Keratinocyte (primary cell): Measurements from ENCODE around the gene GPRC5B. TPM values are rescaled to one million over a fixed set of nuclear protein-coding genes. Genes with fewer than 3 reads are reported as not detected.

Source experiments
- DNase-seq: peaks from one replicate; pipeline ENCODE4 v3.0.0-alpha.2; 2011; ENCODE audit warnings: low read depth, missing footprints, low spot score
- FAIRE-seq: peaks from 2 replicates; lab custom pipeline; 2011; peaks lifted over from hg19 to GRCh38; lab: Jason Lieb, UNC
- H2AFZ ChIP-seq: 2 replicates; pipeline ENCODE4 v1.6.0; 2012; ENCODE audit warnings: low read length, control low read depth, inconsistent platforms; ENCODE audit not compliant: control insufficient read depth
- H3K27ac ChIP-seq: 2 replicates; pipeline ENCODE4 v1.5.1; 2011; ENCODE audit warnings: low read length; ENCODE audit not compliant: control insufficient read depth, insufficient read depth
- H3K27me3 ChIP-seq: 3 replicates; pipeline ENCODE4 v1.6.0; 2011; ENCODE audit warnings: low read length; ENCODE audit not compliant: control insufficient read depth, insufficient read depth; ENCODE audit errors: extremely low read depth
- H3K36me3 ChIP-seq, 2 experiments: 2 replicates in 1 of 2; 3 replicates in 1 of 2; pipeline ENCODE4 v1.5.1; 2011; ENCODE audit warnings: low read length in 2 of 2, mild to moderate bottlenecking in 1 of 2; ENCODE audit not compliant: control insufficient read depth in 2 of 2, insufficient read depth in 2 of 2; ENCODE audit errors: extremely low read depth in 1 of 2
- H3K4me1 ChIP-seq: 3 replicates; pipeline ENCODE4 v1.5.1; 2011; ENCODE audit warnings: low read length; ENCODE audit not compliant: control insufficient read depth, insufficient read depth; ENCODE audit errors: extremely low read depth
- H3K4me2 ChIP-seq: 3 replicates; pipeline ENCODE4 v1.6.0; 2011; ENCODE audit warnings: low read depth, low read length; ENCODE audit not compliant: control insufficient read depth, insufficient read depth; ENCODE audit errors: extremely low read depth
- H3K4me3 ChIP-seq, 3 experiments: fragments of 200-600 bp in 1 of 3; sonication (generic) in 1 of 3; 2 replicates in 2 of 3; 3 replicates in 1 of 3; pipeline ENCODE4 v1.5.1; 2011 to 2016; ENCODE audit warnings: low read length in 3 of 3, mild to moderate bottlenecking in 3 of 3, control low read depth in 2 of 3, inconsistent platforms in 1 of 3, low read depth in 1 of 3, mixed read lengths in 1 of 3, mixed run types in 1 of 3, moderate library complexity in 1 of 3; ENCODE audit not compliant: control insufficient read depth in 2 of 3, insufficient read depth in 2 of 3; ENCODE audit errors: extremely low read depth in 1 of 3
- H3K79me2 ChIP-seq: 2 replicates; pipeline ENCODE4 v1.6.0; 2012; ENCODE audit warnings: low read length; ENCODE audit not compliant: control insufficient read depth, insufficient read depth
- H3K9ac ChIP-seq: 3 replicates; pipeline ENCODE4 v1.6.0; 2011; ENCODE audit warnings: low read length; ENCODE audit not compliant: control insufficient read depth, insufficient read depth; ENCODE audit errors: extremely low read depth
- H3K9me1 ChIP-seq: 3 replicates; pipeline ENCODE4 v1.6.0; 2011; ENCODE audit warnings: low read length; ENCODE audit not compliant: control insufficient read depth, insufficient read depth; ENCODE audit errors: extremely low read depth
- H3K9me3 ChIP-seq: 2 replicates; pipeline ENCODE4 v1.5.1; 2012; ENCODE audit warnings: low read depth, low read length; ENCODE audit not compliant: control insufficient read depth
- H4K20me1 ChIP-seq: 3 replicates; pipeline ENCODE4 v1.6.0; 2011; ENCODE audit warnings: low read length; ENCODE audit not compliant: control insufficient read depth, insufficient read depth; ENCODE audit errors: extremely low read depth
- CTCF ChIP-seq, 3 experiments: IDR thresholded peaks in 1 of 3; conservative IDR thresholded peaks in 1 of 3; optimal IDR thresholded peaks in 1 of 3; 2 replicates in 2 of 3; 3 replicates in 1 of 3; pipeline versions ENCODE3 to v1.5.1; 2011; ENCODE audit warnings: low read length in 3 of 3, mild to moderate bottlenecking in 3 of 3, moderate library complexity in 2 of 3, control low read depth in 1 of 3, inconsistent platforms in 1 of 3; ENCODE audit not compliant: insufficient read depth in 2 of 3; ENCODE audit errors: extremely low read depth in 1 of 3
- EZH2 ChIP-seq: IDR thresholded peaks from one replicate; pipeline ENCODE4 v1.6.1; 2012; ENCODE audit warnings: inconsistent platforms, mild to moderate bottlenecking, low read length, moderate library complexity
- dilution Hi-C: fragments of 300-500 bp; cut with MboI; formaldehyde crosslinking; loops from one replicate; pipeline ENCODE4 v1.7.0; 2020; ENCODE audit warnings: low sequenced_read_pairs; ENCODE audit not compliant: extremely low pct_ligation_motif_present
- polyA plus RNA-seq, 5 experiments: library from polyadenylated mRNA; depleted of rRNA in 3 of 5; stranded (reverse) in 3 of 5; stranded (forward) in 1 of 5; unstranded in 1 of 5; fragments of >200 nt; gene quantifications; 1 replicate in 1 of 5; 2 replicates in 3 of 5; 3 replicates in 1 of 5; pipeline versions ENCODE4 v1.2.1 to v1.2.3, GENCODE V29; 2011 to 2012; ENCODE audit warnings: missing spikeins in 2 of 5, low read depth in 1 of 5, low replicate concordance in 1 of 5

The GPRC5B gene
- polyA plus RNA-seq, 1 donor (not counting 4 experiments of a cell fraction or from before 2014, with no cell fraction given), result 0.03 TPM

GRCh38 chr16:19872935-19873334, 11.7 kb downstream of the GPRC5B start:
- Histone ChIP-seq H3K9ac (no peak overlapping the region), H3K27ac (no peak overlapping the region), H3K9me1 (no peaks in the 10 kb centered on the region), H2AFZ (no peak overlapping the region), H3K9me3 (no peaks in the 10 kb centered on the region), H4K20me1 (no peaks in the 10 kb centered on the region), H3K4me3 (no peak overlapping the region), H3K4me1 (no peaks in the 10 kb centered on the region), H3K4me2 (no peak overlapping the region), H3K27me3 (no peaks in the 10 kb centered on the region), H3K36me3 (no peaks in the 10 kb centered on the region), H3K79me2 (no peaks in the 10 kb centered on the region)
- TF ChIP-seq CTCF (optimal IDR thresholded peaks at IDR 0.05 in 1 of 3, IDR thresholded peaks at IDR 0.05 in 1 of 3, conservative IDR thresholded peaks at IDR 0.05 in 1 of 3; ENCODE audit: extremely low read depth in 1 of 3, insufficient read depth in 2 of 3, low read length in 3 of 3), result no peak
- TF ChIP-seq EZH2, result no peak
- DNase-seq, result no peak
- dilution Hi-C loops, result no loop called here
- FAIRE-seq, result no peak

- no peaks in the 10 kb centered on the region for H3K79me2 ChIP-seq
- DNase-seq, result no peak
- no peaks in the 10 kb centered on the region for H3K4me1 ChIP-seq
- H3K36me3 ChIP-seq, result no peaks in the 10 kb centered on the region
- H3K9ac ChIP-seq, result no peak overlapping the region
- H3K4me2 ChIP-seq, result no peak overlapping the region
- no peaks in the 10 kb centered on the region for H3K9me1 ChIP-seq
- H3K4me3 ChIP-seq, result no peak overlapping the region
- dilution Hi-C loops, result no loop called here
- H3K27me3 ChIP-seq, result no peaks in the 10 kb centered on the region
- no peak overlapping the region for H2AFZ ChIP-seq
- no peak for FAIRE-seq
- H3K27ac ChIP-seq, result no peak overlapping the region
- TF ChIP-seq EZH2 (no peak), CTCF (optimal IDR thresholded peaks at IDR 0.05 in 1 of 3, IDR thresholded peaks at IDR 0.05 in 1 of 3, conservative IDR thresholded peaks at IDR 0.05 in 1 of 3; ENCODE audit: extremely low read depth in 1 of 3, insufficient read depth in 2 of 3, low read length in 3 of 3) (no peak)
- no peaks in the 10 kb centered on the region for H4K20me1 ChIP-seq
- no peaks in the 10 kb centered on the region for H3K9me3 ChIP-seq
Measured at GRCh38 chr16:19872179-19872863, 12.3 kb downstream of the GPRC5B start.
